Stimulated activated CD4-positive, alpha-beta T cell treated with anti-CD3 and anti-CD28 coated beads, TNF-alpha, amount 100 ng/mL, for 4 hours (primary cell): ENCODE data around the gene OR7C2.

Experiments
- DNase-seq, 3 experiments: peaks; one replicate each; pipeline ENCODE4 v3.0.0-alpha.2; 2020; ENCODE audit warnings: low read depth in 3 of 3

Gene OR7C2

GRCh38 chr19:14979476-14980255 is 38.4 kb downstream of the OR7C2 start, which contains the start of gene SLC1A6:
Gene SLC1A6 (minus strand): TSS chr19:14979864. CDS start chr19:14972910, 6,954 bp downstream.
- no peak for DNase-seq

GRCh38 chr19:14985133-14985532 is 43.8 kb downstream of the OR7C2 start:
- DNase-seq: no peak
